OCI-LY3 (cell line): Measurements from ENCODE around the gene PTPRC.

Source experiments
- CTCF ChIP-seq: fragments of 200-600, 300-600 bp; sonication (generic); IDR thresholded peaks from 2 replicates; pipeline ENCODE4 v1.5.1; 2014; ENCODE audit warnings: antibody characterized with exemption, low read length, low read depth
- EZH2phosphoT487 ChIP-seq: fragments of 200-600 bp; shearing (Covaris generic); IDR thresholded peaks from 2 replicates; pipeline ENCODE4 v1.6.1; 2018; ENCODE audit warnings: antibody characterized with exemption, mixed run types, low read depth

GRCh38 chr1:198595765-198596164 is 43.1 kb upstream of the PTPRC start:
- TF ChIP-seq EZH2phosphoT487, result no peak
- TF ChIP-seq CTCF, result no peak
